ENCODE data around the gene MOB2.
A peak's percentile ranks its signal among the peaks of the same experiment; 100 is the strongest.

Gene MOB2

DNA sequence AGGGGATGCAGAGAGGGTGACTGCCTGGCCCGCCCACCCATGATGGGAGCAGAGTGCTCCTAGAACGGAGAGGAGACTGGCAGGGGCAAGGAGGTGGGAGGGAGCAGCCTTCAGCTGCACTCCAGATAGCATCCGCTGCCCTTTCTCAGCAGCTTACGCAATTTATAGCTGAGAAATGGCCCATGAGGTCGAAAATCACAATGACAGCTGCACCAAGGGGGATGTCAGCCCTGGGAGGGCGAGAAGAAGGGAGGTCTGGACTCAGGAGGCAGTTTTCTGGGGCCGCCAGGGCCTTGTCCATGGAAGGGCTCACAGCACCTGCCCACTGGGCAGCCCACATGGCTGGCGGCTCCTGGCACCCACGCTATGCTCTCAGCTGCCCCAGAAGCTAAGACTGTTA, 17.6 kb upstream of the MOB2 start:
- no peak for DNase-seq (ENCODE audit: low spot score)

DNA sequence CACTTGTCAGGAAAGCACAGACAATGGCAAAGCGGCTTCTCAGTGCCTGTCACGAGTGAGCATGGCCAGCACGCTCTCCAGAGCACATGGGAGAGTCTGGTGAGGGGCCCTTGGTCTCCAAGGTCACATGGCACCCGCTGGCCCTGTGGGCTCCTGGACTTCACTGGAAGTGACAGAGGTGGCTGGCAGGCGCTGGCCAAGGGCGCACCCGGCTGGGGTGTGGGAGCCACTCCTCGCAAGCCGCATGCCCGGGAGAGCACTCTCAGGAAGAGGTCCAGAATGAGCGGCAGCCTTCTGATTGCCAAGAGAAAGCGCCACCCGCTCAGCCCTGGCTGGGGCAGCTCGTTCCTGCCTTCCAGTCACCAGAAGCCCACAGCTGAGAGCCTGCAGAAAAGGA, 17.1 kb upstream of the MOB2 start:
- DNase-seq (ENCODE audit: low spot score): peak; percentile 56

DNA sequence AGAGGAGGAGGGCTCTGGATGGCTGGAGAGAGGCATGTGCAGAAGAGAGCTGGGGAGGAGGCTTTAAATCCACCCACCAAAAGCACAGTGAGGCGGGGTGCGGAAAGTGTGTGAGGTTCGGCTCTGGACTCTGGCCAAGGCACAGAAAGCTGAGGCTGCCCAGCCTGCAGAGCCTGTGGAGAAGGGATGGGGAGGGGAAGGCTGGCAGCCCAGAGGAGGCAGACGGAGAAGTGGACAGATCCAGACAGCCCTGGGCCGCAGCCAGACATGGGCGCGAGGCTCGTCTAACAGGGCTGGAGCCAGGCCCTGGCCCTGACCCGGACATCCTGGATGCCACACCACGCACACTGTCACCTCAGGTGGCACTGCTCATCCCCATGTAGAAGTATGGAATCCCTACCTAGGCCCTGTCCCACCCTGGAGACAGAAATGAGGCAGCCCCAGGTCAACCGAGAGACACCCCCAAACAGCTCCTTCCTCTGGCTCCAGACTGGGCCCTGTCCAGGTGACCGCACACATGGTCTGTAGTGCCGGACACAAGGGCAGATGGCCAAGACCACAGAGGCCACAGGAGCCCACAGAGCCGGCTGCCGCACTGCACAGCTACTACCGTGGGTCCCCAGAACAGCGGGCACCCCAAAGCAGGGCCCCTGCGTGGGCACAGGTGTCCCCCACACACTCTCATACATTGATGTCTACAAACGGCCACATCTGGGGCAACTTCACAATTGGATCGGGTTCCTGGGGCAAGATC, 16.6 kb upstream of the MOB2 start:
- peak; percentile 82 for DNase-seq (ENCODE audit: low spot score)

DNA sequence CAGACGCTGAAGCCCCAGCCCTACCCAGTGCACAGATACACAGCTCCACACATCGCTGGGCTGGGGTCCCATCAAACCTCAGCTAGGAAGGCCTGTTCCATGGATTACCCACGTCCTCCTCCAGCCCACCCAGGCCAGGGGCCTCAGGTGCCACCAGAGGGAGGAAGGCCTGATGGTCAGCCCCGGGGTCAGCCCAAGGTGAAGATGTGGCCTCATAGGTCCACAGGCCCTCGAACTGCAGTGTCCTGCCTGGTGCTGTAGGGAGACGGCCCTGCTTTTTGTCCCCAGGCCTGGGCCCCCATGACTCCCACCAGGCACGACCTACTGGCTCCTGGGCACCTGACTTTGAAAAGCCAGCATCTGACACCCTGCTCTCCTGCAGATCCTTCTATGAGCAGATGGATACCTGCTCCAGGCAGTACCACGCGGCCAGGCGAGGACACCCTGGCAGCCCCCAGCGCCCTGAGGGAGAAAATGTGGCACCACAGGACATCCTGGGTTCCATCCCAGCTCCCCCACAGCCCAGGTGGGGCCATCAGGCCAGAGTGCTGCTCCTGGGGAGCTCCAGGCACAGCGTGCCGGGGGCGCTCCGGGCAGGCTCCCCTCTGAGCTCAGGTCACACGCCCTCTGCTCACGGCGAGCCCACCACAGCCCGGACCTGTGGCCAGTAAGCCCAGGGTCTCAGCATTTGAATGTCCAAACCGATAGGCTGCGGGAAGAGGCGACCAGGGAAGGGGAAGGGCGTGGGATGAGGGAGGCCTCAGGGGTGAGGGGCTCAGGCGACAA, 15.8 kb upstream of the MOB2 start:
- no peak for DNase-seq (ENCODE audit: low spot score)

DNA sequence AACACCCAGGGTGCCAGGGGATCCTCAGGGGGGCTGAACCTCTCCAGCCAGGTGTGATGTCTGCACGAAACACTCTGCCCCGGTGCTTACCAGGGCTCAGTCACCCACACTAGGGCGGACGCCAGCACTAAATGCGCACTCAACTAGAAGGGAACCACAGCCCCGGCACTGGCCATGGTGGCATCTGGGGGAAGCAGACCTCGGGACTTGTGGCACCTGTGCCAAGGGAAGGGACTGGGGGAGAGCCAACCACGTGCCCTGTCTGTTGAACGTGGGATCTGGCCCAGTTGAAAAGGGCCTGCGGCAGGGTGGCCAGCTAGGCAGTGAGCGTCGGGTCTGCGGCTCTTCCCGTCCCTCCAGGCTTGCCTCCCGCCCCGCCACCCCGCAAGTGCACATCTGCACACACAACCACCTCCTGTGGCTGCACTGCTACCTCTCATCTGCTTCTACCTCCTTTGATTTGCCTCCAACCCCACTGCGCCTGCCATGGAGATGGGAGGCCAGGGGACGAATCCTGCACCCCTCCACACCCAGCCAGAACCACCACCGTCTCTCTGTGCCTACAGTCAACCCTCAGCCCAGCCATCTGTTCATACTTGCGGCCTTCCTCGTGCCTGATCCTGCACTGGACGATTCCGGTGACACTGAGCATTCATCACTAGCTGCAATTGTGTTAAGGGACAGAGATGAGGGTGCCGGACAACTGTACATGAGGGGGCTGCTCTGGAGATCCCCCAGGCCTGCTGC, 15.0 kb upstream of the MOB2 start:
- no peak for DNase-seq (ENCODE audit: low spot score)

DNA sequence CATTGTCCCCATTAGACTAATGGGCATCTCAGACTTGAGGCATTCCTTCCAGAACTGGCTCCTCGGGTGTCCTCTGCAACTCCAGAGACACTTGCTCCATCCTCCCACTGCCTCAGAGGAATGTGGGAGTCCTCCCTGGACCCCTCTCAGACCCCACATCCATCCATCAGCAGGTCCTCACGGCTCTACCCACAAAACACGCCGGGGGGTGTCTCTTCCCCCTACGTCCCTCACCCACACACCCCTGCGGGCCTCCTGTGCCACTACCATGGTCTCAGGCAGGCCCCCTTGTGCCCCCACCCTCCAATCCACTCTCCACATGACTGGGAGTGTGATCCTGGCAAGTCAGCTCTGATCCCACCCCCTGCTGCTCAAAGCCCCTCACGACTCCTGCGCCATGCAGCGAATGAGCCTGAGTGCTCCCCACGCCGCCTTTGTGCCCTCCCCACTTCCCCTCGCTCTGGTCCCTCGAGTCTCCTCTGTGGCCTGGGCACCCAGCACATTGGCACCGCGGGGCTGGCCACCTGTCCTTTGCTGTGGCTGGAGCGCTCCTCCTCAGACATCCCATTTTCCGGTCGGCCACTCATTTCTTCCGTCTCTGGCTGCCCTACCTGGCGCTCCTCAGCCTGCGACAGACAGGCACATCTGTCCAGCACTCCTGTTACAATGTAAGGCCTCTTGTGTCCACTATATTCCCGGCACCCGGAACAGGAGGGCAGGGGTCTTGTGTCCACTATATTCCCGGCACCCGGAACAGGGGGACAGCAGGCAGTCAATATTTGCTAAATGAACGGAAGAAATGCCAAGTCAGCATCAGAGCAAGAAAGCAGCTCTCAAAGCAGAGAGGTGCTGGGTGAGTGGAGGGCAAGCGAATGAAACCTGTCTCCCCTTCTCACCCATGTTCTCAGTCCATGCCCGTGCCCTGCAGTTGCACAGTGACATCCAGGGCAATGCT, 14.2 kb upstream of the MOB2 start:
- no peak for DNase-seq (ENCODE audit: low spot score)

DNA sequence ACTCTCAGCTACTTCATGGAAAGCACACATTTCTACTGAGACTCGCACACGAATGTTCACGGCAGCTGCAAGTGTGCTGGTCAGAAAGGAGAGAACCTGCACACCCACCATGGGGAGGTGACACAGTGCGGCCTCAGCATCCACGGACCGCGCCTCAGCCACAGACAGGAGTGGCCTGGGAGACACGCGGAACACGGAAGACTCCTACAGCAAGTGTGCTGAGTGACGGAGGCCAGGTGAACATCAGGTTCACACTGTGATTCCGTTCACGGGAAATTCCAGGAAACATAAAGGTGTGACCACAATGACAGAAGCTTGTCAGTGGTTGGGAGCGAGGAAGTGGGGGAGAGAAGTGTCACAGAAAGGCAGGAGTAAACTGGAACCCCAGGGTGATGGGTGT, 13.3 kb upstream of the MOB2 start:
- no peak for DNase-seq (ENCODE audit: low spot score)

DNA sequence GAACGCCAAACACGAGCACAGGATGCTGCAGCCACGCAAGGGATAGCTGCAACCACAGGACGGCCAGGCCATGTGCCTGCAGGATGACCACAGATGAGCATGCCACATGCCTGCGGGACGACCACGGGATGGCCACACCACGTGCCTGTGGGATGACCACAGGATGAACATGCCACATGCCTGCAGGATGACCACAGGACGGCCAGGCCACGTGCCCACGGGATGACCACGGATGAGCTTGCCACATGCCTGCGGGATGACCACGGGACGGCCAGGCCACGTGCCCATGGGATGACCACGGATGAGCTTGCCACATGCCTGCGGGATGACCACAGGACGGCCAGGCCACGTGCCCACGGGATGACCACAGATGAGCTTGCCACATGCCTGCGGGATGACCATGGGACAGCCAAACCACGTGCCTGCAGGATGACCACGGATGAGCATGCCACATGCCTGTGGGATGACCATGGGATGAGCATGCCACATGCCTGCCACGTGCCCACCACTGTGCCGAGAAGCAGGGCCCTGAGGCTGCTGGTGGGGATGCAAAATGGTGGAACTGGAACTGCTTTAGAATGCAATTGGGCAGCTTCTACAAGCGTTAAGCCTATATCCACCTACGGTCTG, 12.8 kb upstream of the MOB2 start:
- DNase-seq (ENCODE audit: low spot score): no peak

DNA sequence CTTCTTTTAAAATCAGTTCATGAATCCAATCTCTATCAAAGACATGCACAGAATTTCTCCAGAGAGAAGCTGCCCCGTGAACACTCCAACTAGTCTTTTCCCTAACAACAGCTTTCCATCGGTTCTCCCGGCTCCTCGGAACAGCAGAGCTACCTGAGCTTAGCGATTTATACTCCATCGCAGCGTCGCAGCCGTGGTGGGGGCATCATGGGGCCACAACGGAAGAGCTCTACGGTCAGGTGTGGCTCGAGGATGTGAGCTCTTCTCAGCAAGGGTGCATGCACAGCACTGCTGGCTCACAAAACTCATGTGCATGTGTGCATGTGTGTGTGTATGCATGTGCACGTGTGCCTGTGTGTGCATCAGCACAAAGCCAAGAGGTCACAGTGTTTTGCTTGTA, 11.7 kb upstream of the MOB2 start:
- DNase-seq (ENCODE audit: low spot score): no peak

DNA sequence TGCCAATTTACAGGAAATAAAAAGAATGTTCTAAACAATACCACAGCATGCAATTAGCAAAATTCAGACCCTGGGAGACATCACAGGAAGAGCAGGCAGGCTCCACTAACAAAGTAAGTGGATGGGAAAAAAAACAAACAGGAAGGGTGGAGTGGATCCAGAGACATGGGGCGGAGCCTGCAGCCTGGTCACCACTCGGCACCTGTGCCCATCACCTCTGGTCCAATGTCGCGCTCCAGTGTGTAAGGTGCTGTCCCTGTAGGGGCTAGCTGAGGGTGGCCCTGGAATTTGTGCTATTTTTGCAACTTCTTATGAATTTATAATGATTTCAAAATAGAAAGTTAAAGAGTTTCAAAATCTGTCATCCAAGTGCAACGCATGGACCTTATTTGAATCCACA, 11.0 kb upstream of the MOB2 start:
- no peak for DNase-seq (ENCODE audit: low spot score)

DNA sequence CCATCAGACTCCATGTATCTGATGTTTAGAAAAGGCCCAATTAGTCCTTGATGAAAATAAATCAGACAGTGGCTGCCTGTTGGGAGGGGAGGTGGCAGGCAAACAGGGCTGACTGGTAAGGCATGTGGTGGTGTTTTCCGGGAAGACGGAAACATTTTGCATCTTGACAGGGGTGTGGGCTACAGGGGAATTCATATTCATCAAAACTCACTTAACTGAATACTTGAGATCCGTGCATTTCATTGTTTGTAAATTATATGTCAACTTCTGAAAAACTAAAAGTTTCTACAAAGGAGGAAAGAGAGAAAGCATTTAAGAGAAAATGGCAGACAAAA, 10.1 kb upstream of the MOB2 start:
- DNase-seq (ENCODE audit: low spot score): no peak

DNA sequence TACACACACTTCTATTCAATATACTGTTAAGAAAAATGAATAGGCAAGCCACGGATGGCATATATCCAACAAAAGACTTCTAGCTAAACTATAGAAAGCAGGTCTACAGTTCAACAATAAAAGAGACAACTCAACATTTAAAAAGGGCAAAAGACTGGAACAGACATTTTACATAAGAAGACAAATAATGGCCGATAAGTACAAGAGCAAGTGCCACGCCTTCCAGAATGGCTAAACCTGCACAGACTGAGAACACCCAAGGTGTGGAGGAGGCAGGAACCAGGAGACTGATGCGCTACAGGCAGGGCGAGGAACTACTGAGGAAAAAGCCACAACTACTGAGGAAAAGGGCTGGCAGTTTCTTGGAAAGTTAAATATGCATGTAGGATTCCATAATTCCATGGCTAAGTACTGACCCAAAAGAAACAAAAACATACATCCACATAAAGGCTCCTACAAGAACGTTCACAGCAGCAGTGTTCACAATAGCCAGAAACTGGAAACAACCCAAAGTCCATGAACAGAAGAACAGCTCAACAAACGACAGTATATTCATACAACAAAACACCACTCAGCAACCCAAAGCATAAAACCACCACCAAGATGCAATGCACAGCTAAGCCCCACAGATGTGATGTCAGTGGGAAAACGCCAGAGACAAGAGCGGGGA, 9.6 kb upstream of the MOB2 start:
- DNase-seq (ENCODE audit: low spot score): no peak

DNA sequence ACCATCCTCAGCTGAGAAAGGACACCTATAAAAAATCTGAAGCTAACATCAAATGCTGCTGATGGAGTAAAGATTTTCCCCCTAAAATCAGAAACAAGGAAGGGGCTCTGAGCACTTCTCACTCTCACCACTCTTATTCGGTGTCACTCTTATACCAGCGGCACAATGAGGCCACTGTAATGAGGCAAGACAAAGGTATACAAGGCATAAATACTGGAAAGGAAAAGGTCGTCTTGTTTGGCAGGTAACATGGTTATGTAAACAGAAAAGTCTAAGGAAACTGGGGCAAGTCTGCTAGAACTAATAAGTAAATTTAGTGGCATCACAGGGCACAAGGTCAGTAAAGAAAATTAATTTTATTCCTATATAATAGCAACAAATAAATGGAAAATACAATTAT, 8.1 kb upstream of the MOB2 start:
- DNase-seq (ENCODE audit: low spot score): no peak

DNA sequence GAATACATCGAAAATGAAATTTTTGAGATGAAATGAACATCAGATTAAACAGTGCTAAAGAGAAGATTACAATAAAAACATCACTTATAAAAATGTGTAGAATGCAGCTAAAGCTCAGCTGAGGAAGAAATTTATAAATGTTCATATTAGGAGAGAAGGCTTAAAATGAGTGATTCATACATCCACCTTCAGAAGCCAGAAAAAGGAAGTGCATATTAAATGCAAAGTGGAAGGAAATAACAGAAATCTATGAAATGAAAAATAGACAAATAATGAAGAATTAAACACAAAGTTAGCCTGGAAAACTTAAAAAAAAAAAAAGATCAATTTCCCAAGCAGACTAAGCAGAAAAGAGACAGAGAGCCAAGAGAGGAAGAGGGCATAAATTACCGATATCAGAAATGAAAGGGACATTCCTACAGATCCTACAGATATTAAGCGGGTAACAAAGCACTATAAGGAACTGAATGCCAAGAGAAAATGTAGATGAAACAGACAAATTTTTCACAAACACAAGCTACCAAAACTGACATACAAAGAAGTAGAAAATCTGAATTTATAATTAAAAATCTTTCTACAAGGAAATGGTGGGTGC, 7.2 kb upstream of the MOB2 start:
- DNase-seq (ENCODE audit: low spot score): no peak

DNA sequence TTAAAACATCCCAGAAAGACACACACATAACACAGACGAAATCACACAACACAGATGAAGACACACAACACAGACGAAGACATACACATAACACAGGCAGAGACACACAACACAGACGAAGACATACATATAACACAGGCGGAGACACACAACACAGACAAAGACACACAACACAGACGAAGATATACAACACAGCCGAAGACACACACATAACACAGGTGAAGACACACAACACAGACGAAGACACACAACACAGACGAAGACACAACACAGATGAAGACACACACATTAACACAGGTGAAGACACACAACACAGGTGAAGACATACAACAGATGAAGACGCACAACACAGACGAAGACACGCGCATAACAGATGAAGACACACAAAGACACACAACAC, 4.8 kb upstream of the MOB2 start:
- DNase-seq (ENCODE audit: low spot score): no peak

DNA sequence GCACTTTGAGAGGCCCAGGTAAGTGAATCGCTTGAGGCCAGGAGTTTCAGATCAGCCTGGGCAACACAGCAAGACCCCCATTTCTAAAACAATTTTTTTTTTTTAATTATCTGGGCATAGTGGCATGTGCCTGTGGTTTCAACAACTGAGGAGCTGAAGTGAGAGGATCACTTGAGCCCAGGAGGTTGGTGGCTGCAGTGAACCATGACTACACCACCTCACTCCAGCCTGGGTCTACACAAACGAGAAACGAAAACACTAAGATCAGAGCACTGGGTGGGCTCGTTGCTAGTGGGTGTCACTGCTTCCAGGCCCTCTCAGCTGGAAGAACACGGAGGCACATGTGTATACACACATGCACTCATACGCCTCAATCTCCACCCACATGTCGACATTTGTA, 4.1 kb upstream of the MOB2 start:
- no peak for DNase-seq (ENCODE audit: low spot score)

DNA sequence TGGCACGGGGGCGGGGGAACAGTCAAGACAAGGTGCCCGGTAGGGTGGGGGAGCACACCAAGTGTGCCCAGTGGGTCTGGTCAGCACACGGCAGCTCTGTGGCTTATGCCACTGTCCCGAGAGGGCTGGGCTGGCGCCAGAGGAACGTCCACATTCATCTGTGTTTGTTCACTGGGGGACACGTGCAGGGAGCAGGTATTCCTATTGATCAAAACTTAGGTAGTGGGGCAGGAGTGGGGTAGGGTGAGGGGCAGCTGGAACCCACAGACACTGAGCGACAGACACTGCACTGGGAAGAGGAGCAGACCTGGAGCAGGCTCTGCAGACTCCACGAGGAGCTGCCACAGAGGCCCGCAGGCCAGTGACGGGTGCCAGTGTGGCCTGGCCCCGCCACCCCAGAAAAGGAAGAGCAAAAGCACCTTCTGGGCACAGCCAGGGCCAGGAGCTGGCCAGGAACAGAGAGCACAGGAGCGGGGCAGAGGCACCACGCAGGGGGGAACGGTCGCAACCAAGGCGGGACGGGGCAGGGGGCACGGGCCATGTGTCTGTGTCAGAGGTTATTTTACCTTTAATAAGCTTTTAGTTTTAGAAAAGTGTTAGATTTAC, 2.1 kb upstream of the MOB2 start:
- no peak for DNase-seq (ENCODE audit: low spot score)

DNA sequence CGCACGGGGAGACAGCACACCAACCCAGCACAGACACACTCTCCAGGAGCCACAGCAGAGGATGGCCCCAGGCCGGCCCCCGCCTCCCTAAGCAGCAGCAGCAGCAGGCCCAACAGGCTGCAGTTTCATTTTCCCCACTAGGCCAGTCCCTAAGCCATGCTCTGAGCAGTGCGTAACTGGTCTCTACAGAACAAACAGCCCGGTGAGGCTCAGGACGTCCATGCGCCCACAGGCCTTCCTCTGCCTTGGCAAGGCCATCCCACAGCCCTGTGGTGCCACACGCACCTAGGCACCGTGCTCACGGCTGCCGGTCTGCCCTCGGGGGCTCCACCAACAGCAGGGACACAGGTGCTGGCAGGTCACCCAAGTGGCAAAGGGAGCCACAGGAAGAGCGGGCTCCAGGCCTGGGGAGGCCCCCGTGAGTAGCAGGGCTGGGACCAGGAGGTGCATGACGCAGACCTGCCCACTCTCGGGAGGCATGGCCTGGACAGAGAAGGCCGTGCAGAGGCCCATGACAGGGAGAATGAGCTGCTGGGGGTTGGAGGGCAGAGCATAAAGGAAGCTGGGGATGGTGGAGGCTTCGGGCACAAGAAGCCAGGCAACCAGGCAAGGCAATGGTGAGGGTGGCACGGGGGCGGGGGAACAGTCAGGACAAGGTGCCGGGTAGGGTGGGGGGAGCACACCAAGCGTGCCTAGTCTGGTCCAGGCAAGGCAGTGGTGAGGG, 1.4 kb upstream of the MOB2 start:
- DNase-seq (ENCODE audit: low spot score): no peak

DNA sequence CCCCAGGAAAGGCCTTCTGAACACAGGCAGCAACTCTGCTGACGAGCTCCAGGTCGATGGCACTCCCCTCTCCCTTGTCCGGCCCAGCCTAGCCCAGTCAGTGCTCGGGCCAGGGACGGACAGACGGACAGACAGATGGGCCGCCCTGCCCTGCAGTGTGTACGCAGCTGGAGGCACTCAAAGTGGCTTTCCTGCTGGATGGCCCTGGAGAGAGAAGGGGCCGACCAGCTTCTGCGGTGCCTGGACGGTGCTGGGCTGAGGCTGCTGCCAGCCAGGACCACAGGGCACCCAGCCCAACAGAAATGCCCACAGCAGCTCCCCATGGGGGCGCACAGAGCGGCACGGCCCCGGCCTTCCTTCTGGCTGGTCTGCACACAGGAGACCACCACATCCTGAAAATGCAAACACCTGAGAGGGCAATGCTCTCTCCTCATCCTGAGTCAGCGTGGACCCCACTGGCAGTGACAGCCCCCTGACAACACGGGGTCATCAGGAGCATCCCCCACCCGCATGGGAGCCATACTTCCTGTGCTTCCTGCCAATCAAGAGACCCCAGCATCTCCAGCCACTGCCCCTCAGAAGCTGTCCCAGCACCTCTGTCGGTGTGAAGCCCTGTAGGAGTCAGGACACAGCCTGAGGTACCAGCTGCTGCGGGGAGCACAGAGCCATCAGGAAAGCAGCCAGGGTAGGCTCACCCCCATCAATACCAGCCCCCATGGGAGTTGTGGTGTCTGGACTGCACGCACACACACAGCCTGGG, 692 bp upstream of the MOB2 start:
- no peak for DNase-seq (ENCODE audit: low spot score)

All from Ammon's horn (tissue), 1 donor.